IPS DF 6.9 (cell line): ENCODE data around the gene AXIN1.

Experiments used
- DNase-seq: peaks from one replicate; pipeline ENCODE4 v3.0.0-alpha.2; 2013; ENCODE audit warnings: low read depth, low spot score
- H3K27ac ChIP-seq: one replicate; pipeline ENCODE4 v1.5.1; 2013; ENCODE audit warnings: low read length, control low read depth
- H3K27me3 ChIP-seq: 2 replicates; pipeline ENCODE4 v1.6.1; 2013; ENCODE audit warnings: mild to moderate bottlenecking, low read length; ENCODE audit not compliant: control insufficient read depth, insufficient read depth
- H3K36me3 ChIP-seq: 2 replicates; pipeline ENCODE4 v1.6.1; 2013; ENCODE audit warnings: low read length; ENCODE audit not compliant: control insufficient read depth, insufficient read depth
- H3K4me1 ChIP-seq: 2 replicates; pipeline ENCODE4 v1.6.1; 2013; ENCODE audit warnings: low read length; ENCODE audit not compliant: control insufficient read depth, insufficient read depth
- H3K4me3 ChIP-seq: 2 replicates; pipeline ENCODE4 v1.5.1; 2013; ENCODE audit warnings: mild to moderate bottlenecking, low read length
- H3K9me3 ChIP-seq: 2 replicates; pipeline ENCODE4 v1.6.1; 2013; ENCODE audit warnings: low read length, inconsistent platforms; ENCODE audit not compliant: control insufficient read depth, insufficient read depth
- WGBS: extraction: QIAGEN DNeasy Blood & Tissue Kit; methylation state at CpG from one replicate; pipeline ENCODE4 v1.1.7; 2013; ENCODE audit warnings: mixed read lengths, missing lambda C conversion rate; ENCODE audit not compliant: insufficient read length, insufficient coverage; 5-methylcytosine and 5-hydroxymethylcytosine counted together

AXIN1 gene

GRCh38 chr16:324451-325334 is 27.8 kb downstream of the AXIN1 start:
- Histone ChIP-seq H3K27ac (no peak overlapping the region), H3K9me3 (no peaks in the 10 kb centered on the region), H3K27me3 (no peaks in the 10 kb centered on the region), H3K36me3 (no peaks in the 10 kb centered on the region), H3K4me3 (no peak overlapping the region), H3K4me1 (no peaks in the 10 kb centered on the region)
- DNase-seq, result no peak
- no CpG with 5 or more reads among the region's 55 CpGs for WGBS

GRCh38 chr16:324201-324450 is 28.4 kb downstream of the AXIN1 start:
- Histone ChIP-seq H3K4me1 (no peaks in the 10 kb centered on the region), H3K9me3 (no peaks in the 10 kb centered on the region), H3K27me3 (no peaks in the 10 kb centered on the region), H3K36me3 (no peaks in the 10 kb centered on the region), H3K4me3 (no peak overlapping the region), H3K27ac (no peak overlapping the region)
- DNase-seq, result no peak
- no CpG with 5 or more reads among the region's 17 CpGs for WGBS

GRCh38 chr16:322476-323143 is 29.9 kb downstream of the AXIN1 start:
- no peaks in the 10 kb centered on the region for H3K27me3 ChIP-seq
- peaks cover 2% of the 10 kb centered on the region; the same call in 1 of the 2 replicates for H3K4me1 ChIP-seq
- H3K27ac ChIP-seq, result no peak overlapping the region
- no peak for DNase-seq
- no peaks in the 10 kb centered on the region for H3K9me3 ChIP-seq
- no peaks in the 10 kb centered on the region for H3K36me3 ChIP-seq
- H3K4me3 ChIP-seq, result no peak overlapping the region
- WGBS, result no CpG with 5 or more reads among the region's 13 CpGs

- Histone ChIP-seq H3K27ac (no peak overlapping the region), H3K4me3 (no peak overlapping the region), H3K4me1 (peaks cover 3% of the 10 kb centered on the region; the same call in 1 of the 2 replicates), H3K36me3 (no peaks in the 10 kb centered on the region; the same call in 1 of the 2 replicates), H3K9me3 (no peaks in the 10 kb centered on the region), H3K27me3 (no peaks in the 10 kb centered on the region)
- WGBS, result no CpG with 5 or more reads among the region's 9 CpGs
- DNase-seq, result no peak
Measured at GRCh38 chr16:321532-321931, 31.0 kb downstream of the AXIN1 start.

GRCh38 chr16:320206-320605 is 32.3 kb downstream of the AXIN1 start:
- H3K36me3 ChIP-seq, result no peaks in the 10 kb centered on the region; the same call in 1 of the 2 replicates
- peaks cover 3% of the 10 kb centered on the region; the same call in 1 of the 2 replicates for H3K4me1 ChIP-seq
- H3K27ac ChIP-seq, result no peak overlapping the region

GRCh38 chr16:318628-319027 is 33.9 kb downstream of the AXIN1 start:
- DNase-seq, result peak; percentile 29
- peaks cover 7% of the 10 kb centered on the region for H3K36me3 ChIP-seq
- WGBS, result no CpG with 5 or more reads among the region's 22 CpGs
- H3K27ac ChIP-seq, result no peak overlapping the region
- H3K27me3 ChIP-seq, result no peaks in the 10 kb centered on the region
- H3K4me1 ChIP-seq, result peaks cover 3% of the 10 kb centered on the region; the same call in 1 of the 2 replicates
- H3K4me3 ChIP-seq, result no peak overlapping the region
- H3K9me3 ChIP-seq, result no peaks in the 10 kb centered on the region

More at GRCh38 chr16:320206-320605, 32.3 kb downstream of the AXIN1 start:
- H3K9me3 ChIP-seq, result no peaks in the 10 kb centered on the region
- DNase-seq, result no peak
- WGBS, result no CpG with 5 or more reads among the region's 5 CpGs
- H3K4me3 ChIP-seq, result no peak overlapping the region
- no peaks in the 10 kb centered on the region for H3K27me3 ChIP-seq

- Histone ChIP-seq H3K27me3 (no peaks in the 10 kb centered on the region), H3K4me3 (no peak overlapping the region), H3K9me3 (no peaks in the 10 kb centered on the region), H3K4me1 (peaks cover 3% of the 10 kb centered on the region; the same call in 1 of the 2 replicates), H3K36me3 (peaks cover 7% of the 10 kb centered on the region), H3K27ac (no peak overlapping the region)
- no CpG with 5 or more reads among the region's 5 CpGs for WGBS
- DNase-seq, result no peak
Measured at GRCh38 chr16:317583-317982, 34.9 kb downstream of the AXIN1 start.

GRCh38 chr16:316741-317464 is 35.6 kb downstream of the AXIN1 start:
- no CpG with 5 or more reads among the region's 19 CpGs for WGBS

GRCh38 chr16:314795-315299 is 37.7 kb downstream of the AXIN1 start:
- Histone ChIP-seq H3K27ac (no peak overlapping the region), H3K36me3 (peaks cover 7% of the 10 kb centered on the region), H3K4me3 (no peak overlapping the region), H3K4me1 (peaks cover 3% of the 10 kb centered on the region; the same call in 1 of the 2 replicates), H3K27me3 (no peaks in the 10 kb centered on the region), H3K9me3 (no peaks in the 10 kb centered on the region)
- DNase-seq, result no peak
- WGBS, result no CpG with 5 or more reads among the region's 14 CpGs

More at GRCh38 chr16:316741-317464, 35.6 kb downstream of the AXIN1 start:
- Histone ChIP-seq H3K9me3 (no peaks in the 10 kb centered on the region), H3K27me3 (no peaks in the 10 kb centered on the region), H3K27ac (no peak overlapping the region), H3K36me3 (peaks cover 7% of the 10 kb centered on the region), H3K4me1 (peaks cover 3% of the 10 kb centered on the region; the same call in 1 of the 2 replicates), H3K4me3 (no peak overlapping the region)
- DNase-seq, result no peak

GRCh38 chr16:314351-314750 is 38.2 kb downstream of the AXIN1 start:
- no CpG with 5 or more reads among the region's 16 CpGs for WGBS
- Histone ChIP-seq H3K36me3 (peaks cover 7% of the 10 kb centered on the region), H3K4me1 (peaks cover 3% of the 10 kb centered on the region; the same call in 1 of the 2 replicates), H3K4me3 (no peak overlapping the region), H3K27me3 (no peaks in the 10 kb centered on the region), H3K27ac (no peak overlapping the region), H3K9me3 (no peaks in the 10 kb centered on the region)
- DNase-seq, result no peak
